ENCODE results near the gene RTKN. TPM values are rescaled to one million over a fixed set of nuclear protein-coding genes. Genes with fewer than 3 reads are reported as not detected.

The RTKN gene
- total RNA-seq, 1 donor from 2014 or later: 72.1 TPM

DNA sequence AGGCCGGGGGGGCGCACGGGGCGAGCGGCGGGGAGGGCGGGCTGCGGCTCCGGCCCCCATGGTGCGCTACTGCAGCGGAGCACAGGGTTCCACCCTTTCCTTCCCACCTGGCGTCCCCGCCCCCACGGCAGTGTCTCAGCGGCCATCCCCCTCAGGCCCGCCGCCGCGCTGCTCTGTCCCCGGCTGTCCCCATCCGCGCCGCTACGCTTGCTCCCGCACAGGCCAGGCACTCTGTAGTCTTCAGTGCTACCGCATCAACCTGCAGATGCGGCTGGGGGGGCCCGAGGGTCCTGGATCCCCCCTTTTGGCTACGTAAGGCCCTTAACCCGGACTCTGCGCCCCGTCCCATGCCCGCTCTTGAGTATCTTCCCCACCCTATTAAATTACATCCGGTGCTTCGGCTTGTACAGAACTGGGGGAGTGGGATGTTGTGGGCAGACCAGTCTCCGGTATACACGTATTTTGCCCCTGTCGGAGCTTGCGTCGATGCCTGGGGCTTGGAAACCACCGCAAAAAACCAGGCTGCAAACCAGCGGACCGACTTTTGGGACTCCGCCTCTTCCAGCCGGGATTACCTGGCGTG is 15.9 kb upstream of the RTKN start:
- Mint-ChIP-seq H3K27ac (peak overlapping the region; percentile 93), H3K4me3 (peak overlapping the region; percentile 95), H3K4me1 (ENCODE audit: unreplicated experiment) (peaks cover 31% of the 10 kb centered on the region), H3K9me3 (no peaks in the 10 kb centered on the region), H3K27me3 (peaks cover 7% of the 10 kb centered on the region), H3K36me3 (peaks cover 4% of the 10 kb centered on the region)
- DNase-seq (ENCODE audit: extremely low spot score, unreplicated experiment): peak; percentile 83
- TF ChIP-seq, protein P1, sequence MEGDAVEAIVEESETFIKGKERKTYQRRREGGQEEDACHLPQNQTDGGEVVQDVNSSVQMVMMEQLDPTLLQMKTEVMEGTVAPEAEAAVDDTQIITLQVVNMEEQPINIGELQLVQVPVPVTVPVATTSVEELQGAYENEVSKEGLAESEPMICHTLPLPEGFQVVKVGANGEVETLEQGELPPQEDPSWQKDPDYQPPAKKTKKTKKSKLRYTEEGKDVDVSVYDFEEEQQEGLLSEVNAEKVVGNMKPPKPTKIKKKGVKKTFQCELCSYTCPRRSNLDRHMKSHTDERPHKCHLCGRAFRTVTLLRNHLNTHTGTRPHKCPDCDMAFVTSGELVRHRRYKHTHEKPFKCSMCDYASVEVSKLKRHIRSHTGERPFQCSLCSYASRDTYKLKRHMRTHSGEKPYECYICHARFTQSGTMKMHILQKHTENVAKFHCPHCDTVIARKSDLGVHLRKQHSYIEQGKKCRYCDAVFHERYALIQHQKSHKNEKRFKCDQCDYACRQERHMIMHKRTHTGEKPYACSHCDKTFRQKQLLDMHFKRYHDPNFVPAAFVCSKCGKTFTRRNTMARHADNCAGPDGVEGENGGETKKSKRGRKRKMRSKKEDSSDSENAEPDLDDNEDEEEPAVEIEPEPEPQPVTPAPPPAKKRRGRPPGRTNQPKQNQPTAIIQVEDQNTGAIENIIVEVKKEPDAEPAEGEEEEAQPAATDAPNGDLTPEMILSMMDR (conservative IDR thresholded peaks at IDR 0.05): no peak

DNA sequence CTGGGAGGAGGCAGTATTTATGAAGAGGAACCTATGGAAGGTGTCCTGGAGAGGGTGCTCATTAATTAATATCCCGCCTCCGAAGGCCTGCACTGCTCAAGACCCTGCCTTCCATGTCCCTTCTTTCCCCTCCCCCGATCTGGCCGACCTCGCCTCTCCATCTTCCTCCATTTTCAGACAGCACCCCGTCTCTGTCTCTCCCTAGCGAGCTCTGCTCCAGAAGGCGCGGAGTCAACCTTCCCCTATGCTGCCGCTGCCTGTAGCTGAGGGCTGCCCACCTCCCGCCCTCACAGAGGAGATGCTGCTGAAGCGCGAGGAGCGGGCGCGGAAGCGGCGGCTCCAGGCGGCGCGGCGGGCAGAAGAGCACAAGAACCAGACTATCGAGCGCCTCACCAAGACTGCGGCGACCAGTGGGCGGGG is 15.4 kb upstream of the RTKN start:
- Mint-ChIP-seq H3K9me3 (no peaks in the 10 kb centered on the region), H3K4me1 (ENCODE audit: unreplicated experiment) (peaks cover 31% of the 10 kb centered on the region), H3K27me3 (peaks cover 7% of the 10 kb centered on the region), H3K36me3 (peaks cover 4% of the 10 kb centered on the region), H3K4me3 (peak overlapping the region; percentile 95), H3K27ac (peak overlapping the region; percentile 93)
- TF ChIP-seq, protein P1 (conservative IDR thresholded peaks at IDR 0.05): no peak
- DNase-seq (ENCODE audit: extremely low spot score, unreplicated experiment): no peak

GRCh38 chr2:74454654-74455511 is 13.1 kb upstream of the RTKN start, which contains the start of gene INO80B:
Gene INO80B, plus strand, starts transcription at chr2:74455087. Its CDS starts 30 bp downstream, at chr2:74455117.
- H3K4me1 Mint-ChIP-seq (ENCODE audit: unreplicated experiment): peaks cover 29% of the 10 kb centered on the region
- H3K27ac Mint-ChIP-seq: peak within 1 kb of the TSS; percentile 92
- peak; percentile 96 for DNase-seq (ENCODE audit: extremely low spot score, unreplicated experiment)
- H3K9me3 Mint-ChIP-seq: no peaks in the 10 kb centered on the region
- H3K36me3 Mint-ChIP-seq: peaks cover 4% of the 10 kb centered on the region
- TF ChIP-seq, protein P1 (conservative IDR thresholded peaks at IDR 0.05): peak; percentile 29
- H3K4me3 Mint-ChIP-seq: peak within 1 kb of the TSS; percentile 95
- H3K27me3 Mint-ChIP-seq: peaks cover 18% of the 10 kb centered on the region

DNA sequence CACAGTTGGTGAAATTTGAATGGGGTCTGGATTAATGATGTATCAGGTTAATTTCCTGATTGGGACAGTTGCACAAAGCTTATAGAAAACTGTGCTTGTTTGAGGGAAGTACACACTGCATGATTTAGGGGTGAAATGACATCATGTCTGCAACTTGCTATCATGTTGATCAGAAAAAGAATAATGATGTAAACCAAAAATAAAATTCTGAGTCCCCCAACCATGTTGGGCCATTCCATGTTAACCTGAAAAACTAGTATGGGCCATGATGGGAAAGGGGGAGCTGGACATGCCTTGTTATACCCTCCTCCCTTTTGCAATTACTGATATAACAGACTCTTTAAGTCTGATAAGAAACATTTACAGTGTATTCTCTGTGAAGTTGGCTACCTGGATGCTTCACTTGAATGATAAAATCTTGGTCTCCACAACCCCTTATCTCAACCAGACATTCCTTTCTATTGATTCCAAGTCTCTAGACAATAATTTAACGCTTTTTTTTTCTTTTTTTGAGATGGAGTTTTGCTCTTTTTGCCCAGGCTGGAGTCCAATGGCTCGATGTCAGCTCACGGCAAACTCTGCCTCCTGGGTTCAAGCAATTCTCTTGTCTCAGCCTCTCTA is 8.9 kb upstream of the RTKN start:
- H3K27me3 Mint-ChIP-seq: peaks cover 22% of the 10 kb centered on the region
- no peaks in the 10 kb centered on the region for H3K9me3 Mint-ChIP-seq
- peaks cover 13% of the 10 kb centered on the region for H3K4me1 Mint-ChIP-seq (ENCODE audit: unreplicated experiment)
- no peak for DNase-seq (ENCODE audit: extremely low spot score, unreplicated experiment)
- H3K4me3 Mint-ChIP-seq: no peak overlapping the region
- TF ChIP-seq, protein P1 (conservative IDR thresholded peaks at IDR 0.05): no peak
- H3K36me3 Mint-ChIP-seq: no peaks in the 10 kb centered on the region
- no peak overlapping the region for H3K27ac Mint-ChIP-seq

DNA sequence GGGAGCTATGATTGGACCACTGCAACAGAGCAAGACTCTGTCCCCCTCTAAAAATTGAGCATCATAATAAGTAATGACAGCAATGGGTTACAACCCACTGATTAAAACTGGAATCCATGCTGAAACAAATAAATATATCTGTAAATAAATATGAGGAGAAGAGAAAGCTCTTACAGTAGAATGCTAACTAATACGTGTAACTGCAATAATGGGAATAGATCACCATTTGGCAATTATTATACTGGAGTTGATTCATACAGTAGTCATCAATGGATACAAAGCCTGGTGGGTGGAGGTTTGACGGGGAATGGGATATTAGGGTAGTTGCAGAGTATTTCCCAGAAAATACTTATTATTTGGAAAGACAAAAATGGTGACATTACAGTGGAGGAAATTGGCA is 7.0 kb upstream of the RTKN start:
- Mint-ChIP-seq H3K4me3 (no peak overlapping the region), H3K9me3 (no peaks in the 10 kb centered on the region), H3K27me3 (peaks cover 22% of the 10 kb centered on the region), H3K4me1 (ENCODE audit: unreplicated experiment) (peaks cover 9% of the 10 kb centered on the region), H3K36me3 (no peaks in the 10 kb centered on the region), H3K27ac (no peak overlapping the region)
- DNase-seq (ENCODE audit: extremely low spot score, unreplicated experiment): no peak
- TF ChIP-seq, protein P1 (conservative IDR thresholded peaks at IDR 0.05): no peak

Data from type B pancreatic cell (in vitro differentiated cells).